IPS-NIHi11 (cell line): Measurements from ENCODE around the gene PDE3A.
"Not testable (repeated sequence)": the region's sequence is repeated elsewhere in the genome, so short reads cannot be mapped to it uniquely, and the experiment has no call there.

Source experiments
- DNase-seq: peaks from one replicate; pipeline ENCODE4 v3.0.0; 2012; ENCODE audit warnings: mixed read lengths, low spot score

Gene PDE3A

DNA sequence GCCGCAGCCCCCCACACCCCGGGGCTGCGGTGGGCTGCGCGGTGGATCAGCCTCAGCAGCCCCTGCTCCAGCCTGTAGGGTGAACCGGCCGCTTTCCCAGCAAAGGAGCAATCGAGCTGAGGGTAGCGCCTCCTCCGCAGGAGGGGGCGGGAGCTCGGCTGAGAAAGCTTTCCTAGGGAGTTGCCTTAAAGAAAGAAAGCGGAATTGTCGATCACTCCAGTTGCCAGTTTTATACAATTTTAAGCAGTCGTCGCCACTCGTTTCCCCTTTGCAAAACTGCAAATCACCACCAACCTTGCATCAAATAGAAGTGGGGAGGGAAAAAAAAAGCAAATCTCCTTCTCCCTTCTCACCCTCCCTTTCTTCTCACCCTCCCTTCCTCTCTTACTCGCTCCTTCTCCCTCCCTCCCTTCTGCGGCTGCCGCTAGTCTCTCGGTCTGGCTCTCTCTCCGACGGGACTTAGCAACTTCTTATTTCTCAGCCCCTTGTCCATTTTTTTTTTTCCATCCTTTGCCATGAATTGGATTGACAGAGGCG lies at the start of gene PDE3A:
PDE3A (plus strand) TSS at position 424 of the 537 bp plus-strand sequence. CDS start 748 bp downstream, outside the sequence.
- DNase-seq, result peak; percentile 87

DNA sequence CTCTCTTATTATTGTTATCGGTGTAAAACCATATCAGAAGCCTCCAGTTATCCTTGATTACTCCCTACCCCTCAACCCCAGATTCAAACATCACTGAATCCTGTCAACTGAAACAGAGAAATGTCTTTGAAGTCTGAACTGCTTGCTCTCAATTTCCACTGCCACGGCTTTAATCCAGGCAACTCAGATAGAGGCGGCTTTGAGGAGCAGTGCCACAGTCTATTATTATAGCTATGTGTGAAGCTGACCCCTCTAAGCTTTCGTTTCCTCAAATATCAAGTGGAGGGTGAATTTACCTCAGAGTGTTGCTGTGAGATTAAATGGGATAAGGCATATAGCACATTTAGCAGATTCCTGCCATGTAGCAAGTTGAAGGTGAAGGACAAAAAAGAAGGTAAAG lies 49.0 kb upstream of the PDE3A start:
- DNase-seq, result no peak

- DNase-seq, result no peak
Observed at GRCh38 chr12:20320552-20320951, 47.8 kb upstream of the PDE3A start.

GRCh38 chr12:20330826-20331505 lies 37.4 kb upstream of the PDE3A start:
- not testable (repeated sequence) for DNase-seq

DNA sequence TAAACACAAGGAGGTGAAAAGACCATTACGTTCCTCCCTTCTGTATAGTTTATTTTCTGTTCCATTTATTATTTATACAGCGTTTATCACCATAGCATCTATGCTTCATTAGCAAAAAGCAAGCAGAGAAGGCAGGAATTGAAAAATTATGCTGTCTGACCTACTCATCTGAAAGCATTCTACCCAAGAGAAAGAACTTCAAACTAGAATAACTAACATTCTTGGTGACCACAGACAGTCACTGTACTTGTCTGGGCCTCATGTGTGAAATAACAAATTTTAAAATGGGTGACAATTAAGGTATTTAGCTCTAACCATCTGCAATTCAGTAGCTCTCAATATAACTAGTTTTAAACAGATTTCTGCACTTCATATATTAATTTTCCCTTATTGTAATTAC lies 29.3 kb upstream of the PDE3A start:
- DNase-seq, result no peak

DNA sequence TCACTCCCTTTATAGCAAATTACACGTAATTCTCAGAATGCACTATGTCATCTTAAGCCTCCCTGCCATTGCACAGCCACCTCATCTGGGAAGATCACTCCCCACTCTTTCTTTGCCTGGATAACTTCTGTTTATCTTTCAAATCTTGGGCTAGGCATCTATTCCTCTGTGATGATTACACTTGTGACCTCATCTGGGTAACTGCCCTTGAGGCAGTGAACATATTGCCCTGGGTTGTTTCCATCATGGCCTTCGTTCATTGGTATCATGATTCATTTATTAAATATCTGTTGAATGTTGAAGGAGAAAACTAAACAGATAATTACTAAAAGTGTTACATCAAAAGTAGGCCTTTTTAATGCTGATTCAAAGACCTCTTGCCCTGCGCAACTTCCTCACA lies 26.2 kb upstream of the PDE3A start:
- no peak for DNase-seq

DNA sequence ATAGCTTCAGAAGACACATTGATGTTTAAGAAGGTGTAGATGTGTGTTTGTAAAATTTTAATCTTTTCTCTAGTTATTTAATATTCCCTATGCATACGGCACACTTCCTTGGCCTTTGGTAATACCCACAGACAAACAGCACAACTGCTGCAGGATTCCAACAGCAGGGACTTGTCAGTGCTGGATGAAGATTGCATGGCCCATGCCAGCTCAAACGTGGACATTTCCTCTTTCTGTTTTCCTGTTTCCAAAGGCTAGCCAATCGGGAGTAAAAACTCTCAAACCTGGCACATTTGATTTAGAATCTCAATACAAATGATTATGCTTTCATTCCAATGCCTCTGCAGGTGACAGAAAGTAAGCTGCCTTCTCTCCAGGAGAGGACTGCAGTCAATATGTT lies 22.5 kb upstream of the PDE3A start:
- no peak for DNase-seq

- no peak for DNase-seq
Observed at GRCh38 chr12:20350026-20350425, 18.3 kb upstream of the PDE3A start.

DNA sequence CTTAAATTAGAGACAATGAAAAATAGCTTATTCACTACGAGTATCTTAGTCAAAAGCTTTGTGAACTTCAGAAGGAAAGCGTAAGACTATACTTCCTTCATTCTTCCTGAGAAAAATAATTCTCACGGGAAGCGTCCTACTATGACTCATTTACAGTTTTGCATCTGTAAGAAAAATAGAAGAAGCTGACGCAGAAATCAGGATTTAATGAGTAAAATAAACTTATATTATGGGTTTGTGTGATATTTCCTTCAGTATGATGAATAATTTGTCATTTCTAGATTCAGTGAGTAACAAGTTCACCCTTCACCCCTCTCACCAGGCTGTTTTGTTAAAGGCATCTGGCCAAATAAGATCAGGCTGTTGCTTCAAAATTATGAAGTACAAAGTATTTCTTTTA lies 17.8 kb upstream of the PDE3A start:
- DNase-seq, result no peak

DNA sequence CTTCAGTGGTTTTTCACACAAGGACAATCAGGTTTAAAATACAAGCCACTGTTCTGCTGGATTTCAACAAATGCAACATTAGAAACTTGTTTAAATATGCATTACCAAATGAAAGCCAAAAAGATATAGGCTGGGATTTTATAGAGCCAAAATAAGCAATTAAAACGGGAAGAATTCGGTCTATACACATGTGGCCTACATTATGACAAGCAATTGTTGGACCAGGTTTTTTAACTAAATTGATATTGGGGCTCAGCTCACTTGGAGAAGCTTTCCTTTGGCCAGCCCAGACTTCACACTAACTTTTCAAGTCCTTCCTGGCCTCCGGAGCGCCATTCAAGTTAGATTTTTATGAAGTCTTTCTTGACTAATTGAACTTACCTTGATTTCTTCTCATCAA lies 16.9 kb upstream of the PDE3A start:
- DNase-seq, result no peak

GRCh38 chr12:20356048-20356447 lies 12.3 kb upstream of the PDE3A start:
- no peak for DNase-seq

- DNase-seq, result no peak
Observed at GRCh38 chr12:20360407-20360806, 7.9 kb upstream of the PDE3A start.

DNA sequence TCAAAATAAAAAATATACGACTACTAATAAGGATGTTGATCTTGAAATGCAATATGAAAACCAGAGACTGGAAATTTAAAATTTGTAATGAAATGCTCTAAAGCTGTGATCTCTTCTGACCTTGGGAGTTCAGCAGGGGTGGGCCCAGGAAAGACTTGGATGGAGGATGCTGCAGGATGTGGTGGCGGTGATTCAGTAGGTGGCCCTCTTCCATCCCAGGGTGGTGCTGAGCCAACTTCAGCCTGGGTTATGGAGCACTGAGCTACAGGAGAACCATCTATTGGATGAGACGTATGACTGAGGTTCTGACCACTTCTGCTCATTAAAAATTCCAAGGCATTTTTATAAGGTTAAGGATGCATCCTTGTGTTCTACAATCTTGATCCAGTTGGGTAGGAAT lies 6.9 kb upstream of the PDE3A start:
- no peak for DNase-seq

DNA sequence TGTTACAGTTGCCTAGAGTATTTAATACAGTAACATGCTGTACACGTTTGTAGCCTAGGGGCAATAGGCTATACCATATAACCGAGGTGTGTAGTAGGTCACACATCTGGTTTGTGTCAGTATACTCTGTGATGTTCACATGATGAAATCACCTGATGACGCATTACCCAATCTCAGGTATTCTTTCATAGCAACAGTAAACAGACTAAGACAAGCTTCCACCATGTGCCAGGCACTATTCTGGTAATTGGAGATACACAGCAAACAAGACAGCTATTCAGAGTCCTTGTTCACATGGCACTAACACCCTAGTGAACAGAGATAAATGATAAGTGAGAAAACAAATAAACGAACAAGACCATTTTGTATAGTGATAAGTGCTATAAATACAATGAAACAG lies 3.8 kb upstream of the PDE3A start:
- no peak for DNase-seq

- no peak for DNase-seq
Observed at GRCh38 chr12:20366776-20367409, 1.4 kb upstream of the PDE3A start.

DNA sequence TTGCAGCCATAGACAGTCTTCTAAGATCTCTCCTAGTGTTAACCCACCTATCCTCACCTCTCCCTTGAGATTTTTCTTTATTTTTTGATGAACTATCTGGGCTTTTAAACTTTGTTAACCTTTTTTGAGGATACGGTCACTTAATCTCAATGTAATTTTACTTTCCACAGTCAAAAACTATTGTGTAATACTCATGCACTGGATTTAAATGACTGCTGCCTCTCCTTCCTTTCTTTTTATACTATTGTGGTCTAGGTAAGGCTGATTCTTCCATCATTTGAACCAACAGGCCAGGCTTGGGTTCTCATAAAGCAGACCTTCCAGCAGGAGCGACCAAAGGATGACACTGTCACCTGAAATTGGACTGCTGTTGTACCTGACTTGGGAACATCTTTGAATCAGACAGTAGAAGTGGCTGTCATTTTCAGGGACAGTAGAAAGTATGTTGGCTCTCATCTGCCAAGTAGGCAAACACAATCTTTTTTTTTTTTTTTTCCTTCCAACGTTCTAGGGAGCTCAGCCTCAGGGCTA lies 689 bp upstream of the PDE3A start:
- no peak for DNase-seq

- DNase-seq, result peak; percentile 52
Observed at GRCh38 chr12:20368651-20369304, 441 bp downstream of the PDE3A start.

- DNase-seq, result peak; percentile 69
Observed at GRCh38 chr12:20369305-20370013, 1.1 kb downstream of the PDE3A start.

GRCh38 chr12:20370014-20370386 lies 1.7 kb downstream of the PDE3A start:
- peak; percentile 35 for DNase-seq

- no peak for DNase-seq
Observed at GRCh38 chr12:20370866-20371519, 2.7 kb downstream of the PDE3A start.

GRCh38 chr12:20372326-20373096 lies 4.2 kb downstream of the PDE3A start:
- DNase-seq, result no peak
